RPMI8226 (cell line): ENCODE data around the gene TRIB2.
A peak's percentile ranks its signal among the peaks of the same experiment; 100 is the strongest.

Source experiments
- DNase-seq: peaks from one replicate; pipeline ENCODE4 v3.0.0-alpha.2; 2015

TRIB2 gene

DNA sequence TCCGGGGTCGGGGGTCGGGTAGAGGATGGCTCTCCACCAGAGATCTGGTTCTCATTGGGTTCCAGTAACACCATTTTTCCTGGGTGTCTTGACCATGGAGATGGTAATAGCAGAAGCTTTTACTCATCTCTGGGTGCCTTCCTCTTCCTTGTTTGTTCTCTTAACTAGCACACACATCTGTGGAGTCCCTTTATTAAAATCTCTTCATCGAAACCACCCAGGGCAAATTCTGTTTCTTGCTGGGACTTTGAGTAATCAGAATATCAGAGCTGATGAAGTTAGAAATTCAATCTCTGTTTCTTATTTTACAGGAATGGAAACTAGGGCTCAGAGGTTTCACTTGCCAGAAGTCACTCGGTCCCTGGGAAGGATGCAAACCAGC lies 15.0 kb upstream of the TRIB2 start:
- DNase-seq: no peak

DNA sequence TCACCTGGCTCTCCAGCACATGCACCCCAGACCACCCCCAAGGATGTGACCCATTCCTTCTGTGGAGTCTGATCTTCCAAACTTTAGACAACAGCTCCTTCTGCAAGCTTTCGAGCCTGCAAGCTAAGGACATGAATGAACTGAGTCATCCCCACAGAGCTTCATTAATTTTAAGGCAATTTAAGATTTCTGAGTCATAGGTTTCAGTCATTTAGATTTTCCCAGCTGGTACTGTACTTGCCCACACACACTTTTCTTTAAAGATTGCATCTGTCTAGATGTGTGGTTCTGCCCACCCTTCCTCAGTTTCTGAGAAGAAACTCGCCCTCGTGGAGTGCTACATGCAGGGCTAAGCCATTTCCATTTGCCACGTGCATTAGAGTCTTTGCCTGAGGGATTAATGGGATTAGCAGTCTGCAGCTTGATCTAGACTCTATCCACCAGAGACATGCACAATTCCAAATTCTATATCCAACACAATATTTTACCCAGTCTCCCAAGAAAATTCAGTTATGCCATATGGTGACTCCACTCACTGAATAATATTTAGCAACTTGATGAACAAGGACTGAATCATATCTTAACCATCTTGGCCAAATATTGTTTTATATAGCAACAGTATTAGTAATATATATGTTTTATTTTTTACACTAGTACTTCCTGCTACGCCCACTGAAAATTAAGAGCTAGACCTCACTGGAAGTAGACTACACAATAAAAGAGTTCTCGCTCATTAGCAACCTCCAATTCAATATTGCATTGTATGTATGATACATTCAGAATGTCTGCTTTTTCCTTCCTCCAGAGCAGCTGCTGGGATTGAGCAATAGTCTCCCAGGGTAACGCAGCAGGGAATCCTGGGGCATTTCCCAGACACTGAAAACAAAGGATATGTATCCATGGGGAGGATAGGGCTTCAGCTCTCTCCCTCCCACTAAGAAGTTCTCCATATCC lies 14.3 kb upstream of the TRIB2 start:
- no peak for DNase-seq

DNA sequence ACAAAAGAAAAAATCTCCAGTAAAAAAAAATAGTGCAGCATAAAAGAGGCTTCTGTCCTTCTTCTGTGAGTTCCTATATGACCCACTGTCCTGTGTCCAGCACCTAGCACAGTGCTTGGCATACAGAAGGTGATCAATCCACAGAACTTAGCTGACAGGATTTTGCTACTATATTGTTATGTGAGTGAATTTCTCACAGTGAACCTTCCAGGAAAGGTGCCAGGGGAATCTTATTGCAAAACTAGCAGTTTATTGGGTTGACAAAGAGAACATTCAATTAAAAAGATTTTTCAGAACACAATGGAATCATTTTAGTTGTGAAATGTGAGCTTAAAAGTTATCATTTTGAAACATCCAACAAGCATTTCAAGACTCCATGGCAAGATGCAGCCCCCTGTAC lies 12.4 kb upstream of the TRIB2 start:
- no peak for DNase-seq

DNA sequence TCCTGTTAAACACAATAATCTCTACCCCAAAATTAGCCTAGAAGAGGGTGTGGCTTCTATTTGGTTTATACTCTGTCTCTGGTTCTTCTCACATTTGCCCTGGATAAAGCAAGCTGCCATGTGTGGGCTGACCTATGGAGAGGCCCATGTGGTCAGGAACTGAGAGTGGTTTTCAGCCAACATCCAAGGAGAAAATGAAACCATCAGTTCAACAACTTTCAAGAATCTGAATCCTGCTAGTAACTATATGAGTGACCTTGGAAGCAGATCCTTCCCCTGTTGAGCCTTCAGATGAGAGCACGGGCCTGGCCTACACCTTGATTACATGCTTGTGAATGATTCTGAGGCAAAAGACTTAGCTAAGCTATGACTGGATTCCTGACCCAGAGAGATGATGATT lies 11.5 kb upstream of the TRIB2 start:
- DNase-seq: no peak

DNA sequence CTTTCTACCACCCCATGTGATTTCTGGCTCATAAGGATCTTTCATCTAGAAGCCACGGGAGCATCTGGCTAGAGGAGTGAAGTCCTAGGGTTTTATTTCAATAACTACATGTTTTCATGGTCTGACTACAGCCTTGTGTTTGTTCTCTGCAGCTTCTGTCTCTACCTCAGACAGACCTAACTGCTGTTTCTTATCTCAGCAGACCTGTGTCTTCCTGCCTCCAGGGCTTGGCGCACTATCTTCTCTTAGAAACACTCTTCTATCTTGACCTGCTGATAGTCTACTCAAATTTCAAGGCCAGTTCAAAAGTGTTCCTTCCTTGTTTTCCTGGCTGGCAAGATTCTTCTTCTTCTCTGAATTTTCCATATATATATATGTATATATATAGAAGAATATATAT lies 11.0 kb upstream of the TRIB2 start:
- DNase-seq: no peak

DNA sequence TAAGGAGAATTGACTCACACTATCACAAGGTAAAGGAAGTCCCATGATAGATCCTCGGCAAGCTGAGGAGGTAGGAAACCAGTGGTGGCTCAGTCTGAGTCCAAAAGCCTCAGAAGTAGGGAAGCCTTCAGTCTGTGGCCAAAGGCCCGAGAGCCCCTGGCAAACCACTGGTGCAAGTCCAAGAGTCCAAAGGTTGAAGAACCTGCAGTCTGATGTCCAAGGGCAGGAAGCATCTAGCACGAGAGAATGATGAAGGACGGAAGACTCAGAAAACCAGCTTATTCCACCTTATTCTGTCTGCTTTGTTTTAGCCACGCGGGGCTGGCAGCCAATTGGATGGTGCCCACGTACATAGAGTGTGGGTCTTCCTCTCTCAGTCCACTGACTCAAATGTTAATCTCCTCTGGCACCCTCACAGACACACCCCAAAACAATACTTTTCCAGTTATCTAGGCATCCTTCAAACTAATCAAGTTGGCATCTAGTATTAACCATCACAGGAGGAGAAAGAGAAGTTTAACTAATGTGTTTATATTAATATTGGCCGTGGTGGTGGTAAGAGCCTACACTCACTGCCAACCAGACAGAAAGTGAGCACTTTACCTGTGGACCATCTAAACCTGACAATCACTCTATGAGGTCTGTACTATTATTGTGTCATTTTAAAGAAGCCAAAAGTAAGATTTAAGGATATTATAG lies 8.1 kb upstream of the TRIB2 start:
- DNase-seq: no peak

DNA sequence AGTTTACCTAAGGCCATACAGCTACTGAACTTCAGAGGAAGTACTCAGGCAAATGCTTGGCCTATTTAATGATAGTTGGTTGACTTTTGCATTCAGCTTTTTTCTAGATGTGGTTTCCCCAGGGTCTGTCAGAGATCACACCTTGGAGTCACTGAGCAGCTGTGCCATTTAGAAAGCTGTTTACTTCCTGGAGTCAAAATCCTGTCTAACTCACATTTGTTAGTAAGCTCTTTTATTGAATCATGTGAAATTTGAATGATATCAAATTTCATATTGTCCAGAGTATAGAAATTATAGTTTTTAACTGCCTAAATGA lies 7.6 kb upstream of the TRIB2 start:
- DNase-seq: no peak

DNA sequence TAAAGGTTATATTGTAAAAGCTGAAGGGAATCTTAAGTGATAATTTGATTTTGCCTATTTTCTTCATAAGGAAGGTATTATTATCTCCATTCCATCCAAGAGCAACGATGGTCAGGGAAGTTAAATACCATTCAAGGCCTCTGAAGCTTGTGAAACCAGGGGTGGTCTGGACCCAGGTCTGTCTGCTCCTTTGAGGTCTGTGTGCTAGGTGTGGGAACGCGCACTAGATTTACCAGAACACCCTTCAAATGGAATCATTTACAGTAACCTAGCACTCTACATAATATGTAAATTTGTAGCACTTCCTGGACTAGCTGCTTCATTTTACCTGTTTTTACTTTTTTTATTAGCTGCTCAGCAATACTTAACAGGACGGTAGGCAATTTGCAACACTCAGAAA lies 6.4 kb upstream of the TRIB2 start:
- DNase-seq: no peak

DNA sequence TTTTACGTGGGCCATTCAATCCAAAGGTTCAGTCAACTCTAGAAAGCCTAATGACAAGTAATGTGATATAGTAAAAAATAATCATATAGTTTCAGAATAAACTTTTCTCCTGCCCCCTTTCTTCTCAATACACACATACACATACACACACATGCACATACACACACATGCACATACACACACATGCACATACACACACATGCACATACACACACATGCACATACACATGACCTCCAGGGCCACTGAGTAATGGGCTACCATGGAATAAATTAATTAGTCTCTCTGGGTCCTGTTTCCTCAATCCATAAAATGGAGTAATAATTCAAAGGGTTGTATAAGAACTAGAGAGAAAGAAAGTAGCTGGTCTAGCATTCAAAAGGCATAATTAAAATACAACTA lies 5.4 kb upstream of the TRIB2 start:
- no peak for DNase-seq

DNA sequence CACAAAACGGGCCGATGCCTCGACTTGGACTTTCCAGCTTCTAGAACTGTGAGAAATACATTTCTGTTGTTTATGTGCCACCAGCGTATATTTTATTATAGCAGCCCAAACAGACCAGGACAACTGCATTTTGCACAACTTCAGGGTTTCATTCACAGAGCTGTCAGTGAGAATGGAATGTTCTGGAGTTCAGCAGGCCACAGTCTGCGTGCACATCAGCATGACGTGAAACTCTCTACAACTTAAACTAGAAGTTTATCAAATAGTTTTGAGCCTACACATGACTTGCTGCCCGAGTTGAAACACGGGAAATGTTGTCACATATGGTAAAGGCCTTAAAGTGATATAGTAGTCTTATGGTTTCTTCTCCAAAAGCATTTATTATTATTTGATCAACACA lies 3.9 kb upstream of the TRIB2 start:
- DNase-seq: no peak

DNA sequence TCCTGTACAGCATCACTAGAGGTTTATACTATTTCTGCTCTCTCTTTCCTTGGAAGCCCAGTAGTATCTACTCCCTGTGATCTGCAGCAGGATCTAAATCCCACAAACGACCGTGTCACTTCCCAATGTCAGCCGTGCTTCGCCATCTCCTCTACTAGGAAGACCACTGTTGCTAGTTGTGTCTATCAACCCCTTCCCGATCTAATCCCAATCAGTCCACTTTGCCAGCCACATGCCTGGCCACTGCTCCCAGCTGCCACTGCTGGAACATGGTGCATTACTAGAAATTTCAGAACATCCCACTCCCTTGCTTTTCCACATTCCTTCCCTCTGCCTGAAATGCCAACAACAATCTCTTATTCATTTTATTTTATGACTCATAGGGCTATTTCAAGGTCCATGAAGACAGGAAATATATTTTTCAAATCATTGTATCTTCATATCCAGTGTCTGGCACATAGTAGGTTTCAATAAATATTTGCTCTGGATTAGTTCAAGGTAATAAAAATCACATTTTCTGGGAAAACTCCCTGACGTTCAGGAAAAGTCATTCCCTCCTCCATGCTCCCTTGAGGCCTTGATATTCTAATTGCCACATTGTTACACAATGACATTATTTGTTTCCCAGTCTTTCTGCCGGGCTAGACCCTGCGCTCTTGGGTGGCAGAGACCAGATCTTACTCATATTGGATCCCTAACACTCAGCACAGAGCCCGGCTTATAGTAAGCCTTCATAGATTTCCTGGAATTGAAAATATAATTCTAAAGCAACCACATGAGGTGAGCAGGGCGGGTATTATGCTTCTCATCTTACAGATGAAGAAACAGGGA lies 2.1 kb upstream of the TRIB2 start:
- DNase-seq: no peak

DNA sequence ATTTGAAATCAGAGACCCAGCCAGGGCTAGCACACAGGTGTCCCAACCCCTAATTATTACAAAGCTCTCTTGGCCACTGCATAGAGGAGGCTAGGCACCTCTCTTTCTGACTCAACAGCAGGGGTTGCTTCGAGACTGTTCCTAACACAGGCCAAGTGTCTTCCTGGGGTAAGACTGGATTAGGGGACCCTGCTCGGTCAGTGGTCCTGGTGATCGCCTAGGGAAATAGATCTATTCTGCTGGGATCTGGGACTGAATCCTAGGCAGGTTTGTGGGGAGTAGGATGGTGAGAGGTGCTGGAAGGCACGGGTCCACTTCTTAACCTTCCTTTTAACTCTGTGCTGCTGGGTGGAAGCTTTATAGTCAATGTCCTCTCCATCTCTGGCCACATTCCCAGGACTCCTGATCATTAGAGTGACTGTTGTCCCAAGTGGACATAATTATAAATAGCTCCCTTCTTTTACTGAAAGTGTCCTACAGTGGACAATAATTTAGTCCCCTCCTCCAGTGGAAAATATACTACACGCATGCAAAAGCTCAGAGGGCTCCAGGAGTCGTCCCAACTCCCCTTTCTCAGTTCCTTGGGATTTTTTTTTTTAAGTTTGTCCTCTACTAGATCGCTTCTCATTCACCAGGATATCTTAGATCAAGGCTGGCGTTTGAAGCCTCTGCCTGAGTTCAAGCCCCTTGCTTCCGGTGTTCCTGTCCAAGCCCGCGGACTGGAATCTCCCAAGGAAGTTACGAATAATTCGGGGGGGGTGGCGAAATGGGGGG lies 1.3 kb upstream of the TRIB2 start:
- no peak for DNase-seq

DNA sequence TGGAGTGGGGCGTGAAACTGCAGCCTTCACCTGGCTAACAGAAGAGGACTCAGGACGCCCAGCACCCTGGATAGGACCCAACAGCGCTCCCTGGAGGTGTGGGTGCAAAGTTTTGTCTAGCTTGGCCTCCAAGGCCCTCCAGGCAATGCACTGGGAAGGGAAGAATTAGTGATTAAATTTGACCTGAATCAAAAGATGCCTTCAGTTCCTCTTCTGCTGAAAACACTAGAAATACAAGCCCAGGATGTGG lies 779 bp upstream of the TRIB2 start:
- DNase-seq: peak; percentile 69

DNA sequence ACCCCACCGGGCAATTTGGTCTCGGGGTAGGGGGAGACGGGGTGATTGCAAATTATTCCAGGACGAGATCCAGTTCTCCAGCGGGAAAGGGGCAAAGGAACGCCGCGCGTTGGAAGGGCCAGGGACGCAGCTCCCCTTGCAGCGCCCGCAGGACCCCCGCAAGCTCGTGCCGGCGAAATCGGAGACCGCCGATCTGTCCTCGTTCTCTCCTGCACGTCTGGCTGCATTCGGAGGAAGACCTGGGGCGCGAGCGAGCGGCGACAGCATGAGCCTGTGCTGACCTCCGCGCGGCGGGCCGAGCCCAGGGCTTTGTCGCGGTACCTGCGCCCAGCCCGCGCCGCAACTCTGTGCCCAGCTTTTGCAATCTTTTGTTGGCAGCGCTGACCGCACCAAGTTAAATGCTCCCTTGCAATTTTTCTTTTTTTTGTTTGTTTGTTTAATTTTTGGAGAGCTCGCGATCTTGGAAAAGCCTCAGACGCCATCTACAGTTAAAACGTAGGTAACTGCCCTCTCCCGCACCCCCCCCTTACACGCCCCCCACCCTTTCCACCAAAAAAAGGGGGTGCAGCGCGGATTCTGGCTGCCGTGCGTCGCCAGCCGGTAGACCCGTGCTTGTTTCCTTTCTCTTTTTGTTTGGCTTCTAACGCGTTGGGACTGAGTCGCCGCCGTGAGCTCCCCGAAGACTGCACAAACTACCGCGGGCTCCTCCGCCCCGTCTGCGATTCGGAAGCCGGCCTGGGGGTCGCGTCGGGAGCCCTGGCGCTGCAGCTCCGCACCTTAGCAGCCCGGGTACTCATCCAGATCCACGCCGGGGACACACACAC lies 667 bp downstream of the TRIB2 start:
- DNase-seq: peak; percentile 58

DNA sequence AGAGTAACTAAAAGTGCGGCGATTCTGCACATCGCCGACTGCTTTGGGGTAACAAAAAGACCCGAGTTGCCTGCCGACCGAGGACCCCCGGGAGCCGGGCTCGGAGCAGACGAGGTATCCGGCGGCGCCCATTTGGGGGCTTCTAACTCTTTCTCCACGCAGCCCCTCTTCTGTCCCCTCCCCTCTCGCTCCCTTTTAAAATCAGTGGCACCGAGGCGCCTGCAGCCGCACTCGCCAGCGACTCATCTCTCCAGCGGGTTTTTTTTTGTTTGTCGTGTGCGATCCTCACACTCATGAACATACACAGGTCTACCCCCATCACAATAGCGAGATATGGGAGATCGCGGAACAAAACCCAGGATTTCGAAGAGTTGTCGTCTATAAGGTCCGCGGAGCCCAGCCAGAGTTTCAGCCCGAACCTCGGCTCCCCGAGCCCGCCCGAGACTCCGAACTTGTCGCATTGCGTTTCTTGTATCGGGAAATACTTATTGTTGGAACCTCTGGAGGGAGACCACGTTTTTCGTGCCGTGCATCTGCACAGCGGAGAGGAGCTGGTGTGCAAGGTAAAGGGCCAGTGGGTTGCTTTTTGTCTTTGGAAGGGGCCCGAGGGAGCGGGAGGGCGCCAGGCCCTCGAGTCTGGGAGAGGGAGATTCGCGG lies 1.4 kb downstream of the TRIB2 start:
- DNase-seq: peak; percentile 25

DNA sequence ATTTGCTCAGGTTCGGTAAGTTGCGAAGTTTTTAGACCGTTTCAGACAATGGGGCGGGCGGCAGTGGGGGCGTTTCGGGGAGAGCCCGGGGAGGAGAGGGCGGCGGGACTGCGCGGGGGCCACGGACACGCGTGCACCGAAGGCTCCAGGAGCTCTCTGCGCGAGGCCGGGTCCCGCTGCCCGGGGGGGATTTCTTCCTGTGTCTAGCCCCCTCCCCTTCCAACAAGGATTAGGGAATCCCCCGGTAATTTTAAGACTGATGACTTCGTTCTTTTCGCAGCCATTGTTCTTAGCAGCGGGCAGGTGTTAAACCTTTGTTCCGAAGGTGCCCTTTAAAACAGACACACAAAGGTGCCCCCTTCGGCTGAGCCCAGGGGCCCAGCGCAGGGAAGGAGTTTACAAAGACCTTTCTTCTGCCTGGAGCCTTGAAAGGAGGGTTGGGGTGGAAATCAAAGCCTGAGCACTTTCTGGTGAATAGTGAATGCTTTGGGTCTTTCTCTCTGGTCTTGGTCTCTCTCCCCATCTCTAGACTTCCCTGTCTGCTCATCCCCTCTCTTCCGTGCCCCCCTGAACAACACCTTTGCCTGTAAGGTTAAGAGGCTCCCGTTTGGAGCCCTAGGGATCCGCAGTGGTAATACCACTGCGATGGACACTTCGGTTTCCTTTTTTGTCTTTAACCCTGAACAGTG lies 2.1 kb downstream of the TRIB2 start:
- DNase-seq: no peak

DNA sequence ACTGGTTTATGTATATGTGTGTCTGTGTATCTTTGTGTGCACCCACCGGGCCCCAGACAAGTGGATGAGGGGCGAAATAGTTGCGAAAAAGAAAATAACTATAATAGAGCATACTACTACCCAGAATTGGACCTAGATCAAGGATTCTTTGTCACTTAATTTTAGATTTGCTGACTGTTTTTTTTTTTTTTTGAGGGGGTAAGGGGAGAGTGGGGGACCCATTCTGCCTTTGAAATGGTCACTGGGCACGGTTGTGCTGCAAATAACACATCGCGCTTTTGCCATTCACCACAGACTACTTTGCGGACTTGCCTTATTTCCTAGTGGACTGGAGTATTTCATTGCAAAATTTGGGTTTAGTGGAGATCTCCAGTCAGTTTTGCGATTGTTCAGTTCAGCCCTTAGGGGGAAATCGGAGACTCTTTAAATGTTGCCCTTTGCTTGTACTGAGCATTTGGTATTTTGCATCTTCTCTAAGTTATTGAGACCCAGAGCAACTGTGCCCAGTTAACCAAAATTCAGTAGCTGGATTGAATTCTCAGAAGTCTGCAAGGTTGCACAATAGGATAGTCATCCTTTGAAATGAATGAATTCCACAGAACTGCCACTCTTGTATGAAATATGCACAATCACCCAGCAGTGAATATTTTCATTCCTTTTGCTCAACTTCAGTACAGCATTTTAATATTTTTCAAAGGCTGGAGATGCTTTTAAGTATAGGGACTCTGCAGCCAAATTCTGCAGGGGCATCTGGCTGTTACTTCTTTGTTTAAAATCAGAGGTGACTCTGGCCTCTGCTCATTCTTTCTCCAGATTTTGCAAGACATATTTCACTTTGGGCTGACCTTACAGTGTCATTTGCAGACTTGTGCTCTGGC lies 2.9 kb downstream of the TRIB2 start:
- no peak for DNase-seq

DNA sequence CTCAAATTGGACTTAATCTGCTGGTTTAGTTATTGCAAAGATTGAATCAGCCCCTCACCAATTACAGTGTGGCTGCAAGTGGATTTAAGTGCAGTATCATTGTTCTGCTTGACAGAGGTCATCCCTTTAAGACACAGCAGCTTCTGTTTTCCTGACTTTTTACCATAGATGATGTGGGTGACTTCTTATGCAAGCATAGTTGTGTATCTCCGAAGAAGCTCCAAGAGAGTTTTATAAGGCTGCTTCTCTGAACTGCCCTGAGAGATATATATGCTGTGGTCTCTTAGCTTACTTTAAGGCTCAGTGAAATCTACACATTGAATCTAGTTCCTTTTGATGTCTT lies 3.5 kb downstream of the TRIB2 start:
- DNase-seq: no peak

DNA sequence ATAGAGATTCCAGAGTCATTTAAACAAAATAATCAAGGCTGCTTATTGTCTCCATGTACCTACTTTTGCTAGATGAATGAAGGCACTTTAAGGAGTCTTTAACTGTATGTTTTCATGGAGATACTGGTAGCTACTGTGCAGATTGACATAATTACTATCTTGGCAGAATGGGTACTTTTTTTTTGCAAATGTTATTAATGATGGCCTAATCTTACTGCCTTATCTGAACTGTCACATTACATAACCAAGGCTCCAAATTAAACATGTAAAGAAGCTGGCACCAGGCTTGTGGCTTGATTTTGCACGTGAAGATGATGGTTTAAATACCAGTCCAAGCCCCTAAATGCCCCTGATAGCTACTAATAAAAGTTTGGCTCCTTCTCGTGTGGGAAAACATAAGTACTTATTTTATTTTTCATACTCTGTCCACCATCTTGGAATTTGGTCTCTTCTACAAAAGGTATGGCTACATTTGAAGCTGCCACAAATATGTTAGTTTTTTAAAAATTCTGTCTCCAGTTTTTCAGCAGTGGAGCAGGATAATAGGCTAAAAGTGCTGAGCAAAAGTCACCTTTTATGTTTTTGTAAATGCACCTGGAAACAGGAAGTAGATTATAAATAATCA lies 4.1 kb downstream of the TRIB2 start:
- no peak for DNase-seq
